Measurements from ENCODE around the gene TARM1.

- TF ChIP-seq CTCF (IDR thresholded peaks at IDR 0.05) (no peak), POLR2AphosphoS5 (IDR thresholded peaks at IDR 0.05; ENCODE audit: insufficient read depth in 1 of 2, low read depth in 1 of 2) (no peak)
Observed at GRCh38 chr19:54073829-54074228, 7.3 kb downstream of the TARM1 start.

Measured in vagina (tissue), 2 donors.